Measurements from ENCODE around the gene ZNF582. TPM values are rescaled to one million over a fixed set of nuclear protein-coding genes. Genes with fewer than 3 reads are reported as not detected.
A peak's percentile ranks its signal among the peaks of the same experiment; 100 is the strongest.

Gene ZNF582
- 1 to 10 TPM; 4.2 to 7.9 (median 4.9) TPM for total RNA-seq

- TF ChIP-seq CTCF (IDR thresholded peaks at IDR 0.05), result peak in 1 of 3 donors; percentile 33
- DNase-seq (ENCODE audit: low spot score) (peak; percentile 73), ATAC-seq (ENCODE audit: low FRiP score) (peak; percentile 99)
These were observed at the start of gene ZNF582 for GRCh38 chr19:56393119-56394012. ZNF582 (minus strand) TSS chr19:56393534; CDS start chr19:56391752, 1,782 bp downstream.

DNA sequence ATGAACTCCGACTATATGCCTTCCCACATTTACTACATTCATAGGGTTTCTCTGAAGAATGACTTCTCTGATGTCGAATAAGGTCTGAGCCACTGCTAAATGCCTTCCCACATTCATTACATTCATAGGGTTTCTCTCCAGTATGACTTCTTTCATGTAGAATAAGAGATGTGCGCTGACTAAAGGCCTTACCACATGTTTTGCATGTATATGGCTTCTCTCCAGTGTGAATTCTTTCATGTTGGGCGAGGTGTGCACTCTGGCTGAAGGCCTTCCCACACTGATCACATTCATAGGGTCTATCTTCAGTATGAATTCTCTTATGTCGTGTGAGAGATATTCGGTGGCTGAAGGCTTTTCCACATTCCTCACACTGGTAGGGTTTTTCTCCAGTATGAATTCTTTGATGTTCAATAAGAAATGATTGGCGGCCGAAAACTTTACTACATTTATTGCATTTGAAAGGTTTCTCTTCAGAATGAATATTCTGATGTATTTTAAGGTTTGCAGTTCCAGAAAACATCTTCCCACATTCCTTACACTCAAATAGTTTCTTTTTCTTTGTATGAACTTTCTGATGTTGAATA is 48.0 kb upstream of the ZNF582 start:
- ATAC-seq (ENCODE audit: low FRiP score), result no peak
- no peak for DNase-seq (ENCODE audit: low spot score)
- TF ChIP-seq CTCF (IDR thresholded peaks at IDR 0.05), result no peak

- no peak for TF ChIP-seq CTCF (IDR thresholded peaks at IDR 0.05)
- DNase-seq (ENCODE audit: low spot score) (no peak), ATAC-seq (ENCODE audit: low FRiP score) (no peak)
These were observed 30.6 kb upstream of the ZNF582 start for GRCh38 chr19:56423985-56424353.

- no peak for DNase-seq (ENCODE audit: low spot score)
- ATAC-seq (ENCODE audit: low FRiP score), result no peak
- TF ChIP-seq CTCF (IDR thresholded peaks at IDR 0.05), result no peak
These were observed 30.1 kb upstream of the ZNF582 start for GRCh38 chr19:56423276-56423984.

DNA sequence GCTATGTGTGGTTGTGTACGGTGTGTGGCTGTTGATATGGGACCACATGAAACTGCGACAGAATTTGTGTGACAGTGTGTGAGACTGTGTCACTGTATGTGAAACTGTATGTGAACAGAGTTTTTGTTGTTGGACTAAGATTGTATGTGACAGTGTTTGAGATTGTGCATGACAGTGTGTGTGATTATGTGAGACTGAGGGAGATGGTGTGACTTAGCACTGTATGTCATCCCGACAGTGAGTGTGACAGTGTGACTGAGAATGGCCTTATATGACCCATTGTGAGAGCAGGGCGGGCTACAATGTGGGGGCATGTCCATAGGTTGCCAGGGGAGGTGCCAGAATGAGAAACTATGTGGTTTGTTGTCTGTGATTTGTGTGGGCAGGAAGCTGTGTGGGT is 11.7 kb upstream of the ZNF582 start:
- no peak for DNase-seq (ENCODE audit: low spot score)
- ATAC-seq (ENCODE audit: low FRiP score), result no peak
- TF ChIP-seq CTCF (IDR thresholded peaks at IDR 0.05), result no peak

- DNase-seq (ENCODE audit: low spot score) (no peak), ATAC-seq (ENCODE audit: low FRiP score) (no peak)
- TF ChIP-seq CTCF (IDR thresholded peaks at IDR 0.05), result no peak
These were observed 11.3 kb upstream of the ZNF582 start for GRCh38 chr19:56404705-56405056.
